ENCODE data around the gene HDAC8. TPM values are rescaled to one million over a fixed set of nuclear protein-coding genes. Genes with fewer than 3 reads are reported as not detected.
"Not testable (repeated sequence)": the region's sequence is repeated elsewhere in the genome, so short reads cannot be mapped to it uniquely, and the experiment has no call there.

HDAC8 gene
- total RNA-seq, 1 donor from 2014 or later: 30.1 TPM

DNA sequence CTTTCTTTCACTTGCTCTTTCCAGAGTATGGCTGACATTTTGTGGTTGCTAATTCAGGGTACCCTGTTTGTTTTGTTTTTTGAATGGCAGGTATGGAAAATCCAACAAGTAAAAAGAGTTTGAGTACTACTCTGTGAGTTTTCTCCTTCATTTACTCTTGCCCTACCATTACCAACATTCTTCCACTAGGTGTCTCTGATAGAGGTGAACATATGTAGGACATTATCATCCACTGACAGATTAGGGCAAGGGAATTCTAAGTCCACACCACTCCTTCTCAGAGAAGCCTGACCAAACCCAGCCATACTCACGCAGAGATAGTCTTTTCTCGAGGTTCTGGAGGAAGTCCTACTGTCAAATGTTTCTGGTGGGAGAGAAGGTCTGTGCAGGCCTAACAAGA, 36.7 kb upstream of the HDAC8 start:
- DNase-seq (ENCODE audit: extremely low spot score, unreplicated experiment): no peak
- Mint-ChIP-seq H3K36me3 (ENCODE audit: unreplicated experiment) (no peaks in the 10 kb centered on the region), H3K4me1 (ENCODE audit: unreplicated experiment) (no peaks in the 10 kb centered on the region), H3K27ac (ENCODE audit: unreplicated experiment) (no peak overlapping the region), H3K9me3 (ENCODE audit: unreplicated experiment) (peaks cover 5% of the 10 kb centered on the region), H3K27me3 (ENCODE audit: unreplicated experiment) (no peaks in the 10 kb centered on the region), H3K4me3 (ENCODE audit: unreplicated experiment) (no peak overlapping the region)
- peak; percentile 23 for TF ChIP-seq CTCF (IDR thresholded peaks at IDR 0.05)

- no peaks in the 10 kb centered on the region for H3K9me3 Mint-ChIP-seq (ENCODE audit: unreplicated experiment)
Measured at GRCh38 chrX:72604705-72605104, 32.1 kb upstream of the HDAC8 start.

GRCh38 chrX:72604112-72604511, 31.5 kb upstream of the HDAC8 start:
- Mint-ChIP-seq H3K4me3 (ENCODE audit: unreplicated experiment) (no peak overlapping the region), H3K36me3 (ENCODE audit: unreplicated experiment) (no peaks in the 10 kb centered on the region), H3K27me3 (ENCODE audit: unreplicated experiment) (no peaks in the 10 kb centered on the region), H3K9me3 (ENCODE audit: unreplicated experiment) (no peaks in the 10 kb centered on the region), H3K4me1 (ENCODE audit: unreplicated experiment) (no peaks in the 10 kb centered on the region), H3K27ac (ENCODE audit: unreplicated experiment) (no peak overlapping the region)
- TF ChIP-seq CTCF (IDR thresholded peaks at IDR 0.05): no peak
- no peak for DNase-seq (ENCODE audit: extremely low spot score, unreplicated experiment)

More at GRCh38 chrX:72604705-72605104, 32.1 kb upstream of the HDAC8 start:
- DNase-seq (ENCODE audit: extremely low spot score, unreplicated experiment): no peak
- no peak overlapping the region for H3K4me3 Mint-ChIP-seq (ENCODE audit: unreplicated experiment)
- TF ChIP-seq CTCF (IDR thresholded peaks at IDR 0.05): no peak
- H3K27ac Mint-ChIP-seq (ENCODE audit: unreplicated experiment): no peak overlapping the region
- no peaks in the 10 kb centered on the region for H3K36me3 Mint-ChIP-seq (ENCODE audit: unreplicated experiment)
- H3K4me1 Mint-ChIP-seq (ENCODE audit: unreplicated experiment): no peaks in the 10 kb centered on the region
- no peaks in the 10 kb centered on the region for H3K27me3 Mint-ChIP-seq (ENCODE audit: unreplicated experiment)

GRCh38 chrX:72591038-72591437, 18.4 kb upstream of the HDAC8 start:
- H3K27me3 Mint-ChIP-seq (ENCODE audit: unreplicated experiment); H3K9me3 Mint-ChIP-seq (ENCODE audit: unreplicated experiment); H3K36me3 Mint-ChIP-seq (ENCODE audit: unreplicated experiment); H3K4me3 Mint-ChIP-seq (ENCODE audit: unreplicated experiment); H3K27ac Mint-ChIP-seq (ENCODE audit: unreplicated experiment); DNase-seq (ENCODE audit: extremely low spot score, unreplicated experiment); H3K4me1 Mint-ChIP-seq (ENCODE audit: unreplicated experiment): not testable (repeated sequence)

- no peaks in the 10 kb centered on the region for H3K4me1 Mint-ChIP-seq (ENCODE audit: unreplicated experiment)
- no peak overlapping the region for H3K27ac Mint-ChIP-seq (ENCODE audit: unreplicated experiment)
- no peak for DNase-seq (ENCODE audit: extremely low spot score, unreplicated experiment)
- no peaks in the 10 kb centered on the region for H3K27me3 Mint-ChIP-seq (ENCODE audit: unreplicated experiment)
- no peak for TF ChIP-seq CTCF (IDR thresholded peaks at IDR 0.05)
- no peaks in the 10 kb centered on the region for H3K36me3 Mint-ChIP-seq (ENCODE audit: unreplicated experiment)
- H3K9me3 Mint-ChIP-seq (ENCODE audit: unreplicated experiment): peaks cover 7% of the 10 kb centered on the region
- no peak overlapping the region for H3K4me3 Mint-ChIP-seq (ENCODE audit: unreplicated experiment)
Measured at GRCh38 chrX:72584163-72584562, 11.5 kb upstream of the HDAC8 start.

Measured in osteocyte (in vitro differentiated cells).